GM12801 (cell line): Measurements from ENCODE around the gene ADAP1.

Experiments used
- TF ChIP-seq, protein P1 (sequence below): IDR thresholded peaks from one replicate; pipeline ENCODE4 v1.5.1; 2011; ENCODE audit warnings: control low read depth; ENCODE audit not compliant: insufficient read length; ENCODE audit errors: extremely low read depth

Gene ADAP1

GRCh38 chr7:879706-880105 is 74.8 kb downstream of the ADAP1 start:
- TF ChIP-seq, protein P1, sequence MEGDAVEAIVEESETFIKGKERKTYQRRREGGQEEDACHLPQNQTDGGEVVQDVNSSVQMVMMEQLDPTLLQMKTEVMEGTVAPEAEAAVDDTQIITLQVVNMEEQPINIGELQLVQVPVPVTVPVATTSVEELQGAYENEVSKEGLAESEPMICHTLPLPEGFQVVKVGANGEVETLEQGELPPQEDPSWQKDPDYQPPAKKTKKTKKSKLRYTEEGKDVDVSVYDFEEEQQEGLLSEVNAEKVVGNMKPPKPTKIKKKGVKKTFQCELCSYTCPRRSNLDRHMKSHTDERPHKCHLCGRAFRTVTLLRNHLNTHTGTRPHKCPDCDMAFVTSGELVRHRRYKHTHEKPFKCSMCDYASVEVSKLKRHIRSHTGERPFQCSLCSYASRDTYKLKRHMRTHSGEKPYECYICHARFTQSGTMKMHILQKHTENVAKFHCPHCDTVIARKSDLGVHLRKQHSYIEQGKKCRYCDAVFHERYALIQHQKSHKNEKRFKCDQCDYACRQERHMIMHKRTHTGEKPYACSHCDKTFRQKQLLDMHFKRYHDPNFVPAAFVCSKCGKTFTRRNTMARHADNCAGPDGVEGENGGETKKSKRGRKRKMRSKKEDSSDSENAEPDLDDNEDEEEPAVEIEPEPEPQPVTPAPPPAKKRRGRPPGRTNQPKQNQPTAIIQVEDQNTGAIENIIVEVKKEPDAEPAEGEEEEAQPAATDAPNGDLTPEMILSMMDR, result no peak

- TF ChIP-seq, protein P1, result no peak
These were observed 75.4 kb downstream of the ADAP1 start for GRCh38 chr7:879093-879492.

DNA sequence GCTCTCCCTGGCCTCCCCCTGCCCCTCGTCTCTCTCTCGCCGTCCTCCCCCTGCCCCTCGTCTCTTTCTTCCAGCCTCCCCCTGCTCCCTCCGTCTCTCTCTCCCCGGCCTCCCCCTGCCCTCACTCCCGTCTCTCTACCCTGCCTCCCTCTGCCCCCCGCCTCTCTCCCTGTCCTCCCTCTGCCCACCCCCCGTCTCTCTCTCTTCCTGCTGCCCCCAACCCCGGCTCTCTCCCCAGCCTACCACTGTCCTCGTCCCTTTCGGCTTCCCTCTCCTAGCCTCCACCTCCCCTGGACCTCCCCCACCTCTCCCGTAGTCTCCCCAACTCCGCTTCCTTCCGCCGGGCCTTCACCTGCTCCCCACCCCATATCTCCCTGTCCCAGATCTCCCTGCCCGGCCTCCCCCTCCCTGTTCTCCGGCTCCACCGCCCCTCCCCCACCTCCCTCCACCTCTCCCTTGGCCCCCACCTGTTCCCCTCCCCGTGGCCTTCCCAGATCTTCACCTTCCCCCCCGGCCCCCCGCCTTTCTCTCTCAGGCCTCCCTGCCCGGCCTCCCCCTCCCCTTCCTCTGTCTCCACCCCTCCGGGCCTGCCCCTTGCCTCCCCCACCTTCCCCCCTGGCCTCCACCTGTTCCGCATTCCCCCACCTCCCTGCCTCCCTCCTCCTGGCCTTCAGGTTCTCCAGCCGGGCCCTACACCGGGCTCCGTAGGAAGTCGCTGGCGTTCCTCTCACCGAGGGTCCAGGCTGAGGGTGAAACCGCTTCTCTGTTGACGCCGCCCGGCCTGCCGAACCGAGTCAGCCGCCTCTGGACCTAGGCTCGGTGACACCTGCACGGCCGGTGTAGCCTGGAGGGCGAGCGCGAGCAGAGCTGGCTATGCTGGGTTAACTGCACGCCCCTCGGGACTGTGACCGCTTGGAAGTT is 76.9 kb downstream of the ADAP1 start:
- TF ChIP-seq, protein P1, result no peak

GRCh38 chr7:876972-877311 is 77.5 kb downstream of the ADAP1 start:
- TF ChIP-seq, protein P1, result no peak

DNA sequence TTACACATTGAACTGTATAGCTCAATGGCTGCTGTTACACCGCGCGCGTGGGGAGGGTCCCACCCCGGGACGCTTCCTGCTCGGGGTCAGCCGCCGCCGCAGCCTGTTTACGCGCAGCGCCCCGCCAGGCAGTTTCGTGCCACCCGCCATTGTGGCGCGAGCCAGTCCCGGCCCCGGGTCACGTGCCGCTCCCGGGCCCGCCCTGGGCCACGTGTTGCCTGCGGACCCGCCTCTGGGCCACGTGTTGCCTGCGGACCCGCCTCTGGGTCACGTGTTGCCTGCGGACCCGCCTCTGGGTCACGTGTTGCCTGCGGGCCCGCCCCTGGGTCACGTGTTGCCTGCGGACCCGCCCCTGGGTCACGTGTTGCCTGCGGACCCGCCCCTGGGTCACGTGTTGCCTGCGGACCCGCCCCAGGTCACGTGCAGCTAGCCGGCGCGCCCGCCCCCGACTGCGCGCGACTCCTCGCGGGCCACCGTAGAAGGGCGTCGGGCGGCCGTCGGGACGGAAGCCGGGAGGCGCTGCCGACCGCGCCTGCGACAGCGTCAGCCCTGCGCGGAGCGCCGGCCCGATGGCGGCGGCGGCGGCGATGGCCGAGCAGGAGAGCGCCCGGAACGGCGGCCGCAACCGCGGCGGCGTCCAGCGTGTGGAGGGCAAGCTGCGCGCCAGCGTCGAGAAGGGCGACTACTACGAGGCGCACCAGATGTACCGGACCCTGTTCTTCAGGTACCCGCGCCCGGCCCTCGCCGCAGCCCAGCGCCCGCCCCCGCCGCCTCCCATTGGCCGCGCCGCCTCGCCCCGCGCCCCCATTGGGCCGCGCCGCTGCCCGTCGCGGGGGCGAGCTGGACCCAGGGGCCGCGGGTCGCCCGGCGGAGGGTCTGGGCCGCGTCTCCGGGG is 78.2 kb downstream of the ADAP1 start, which contains the start of gene GET4:
Gene GET4, plus strand, starts transcription at position 478 of the 895 bp plus-strand sequence. Its CDS starts 92 bp downstream, at position 570.
- TF ChIP-seq, protein P1, result no peak

- TF ChIP-seq, protein P1, result no peak
These were observed 78.9 kb downstream of the ADAP1 start for GRCh38 chr7:875476-876076.

- TF ChIP-seq, protein P1, result no peak
These were observed 79.4 kb downstream of the ADAP1 start for GRCh38 chr7:875051-875450.
